HEK293 (cell line): ENCODE results near the gene TRIM27.

Experiments
- BCL11A ChIP-seq: fragments of 450-650 bp; formaldehyde crosslinking; IDR thresholded peaks from 2 replicates; pipeline ENCODE4 v1.5.1; 2016; ENCODE audit warnings: low read depth, missing biosample characterization, missing genetic modification characterization
- HOXA7 ChIP-seq: sonication (generic); formaldehyde crosslinking; IDR thresholded peaks from 2 replicates; pipeline ENCODE4 v1.8.1; 2022; ENCODE audit warnings: missing genetic modification reagents, borderline replicate concordance
- IKZF3 ChIP-seq: fragments of 450-650 bp; IDR thresholded peaks from 2 replicates; pipeline ENCODE4 v1.5.0; 2018; ENCODE audit warnings: missing biosample characterization, mild to moderate bottlenecking, missing genetic modification characterization, moderate library complexity
- ZNF529 ChIP-seq: fragments of 450-650 bp; formaldehyde crosslinking; IDR thresholded peaks from 2 replicates; pipeline ENCODE4 v1.5.1; 2017; ENCODE audit warnings: missing genetic modification characterization, missing biosample characterization; ENCODE audit not compliant: insufficient replicate concordance
- ZNF549 ChIP-seq: fragments of 450-650 bp; IDR thresholded peaks from 2 replicates; pipeline ENCODE4 v1.5.1; 2018; ENCODE audit warnings: missing biosample characterization, missing genetic modification characterization, mild to moderate bottlenecking, inconsistent platforms, moderate library complexity
- ZNF555 ChIP-seq: fragments of 450-650 bp; formaldehyde crosslinking; conservative IDR thresholded peaks from 2 replicates; pipeline ENCODE4 v1.5.1; 2017; ENCODE audit warnings: missing biosample characterization, mild to moderate bottlenecking, missing genetic modification characterization, inconsistent platforms
- ZNF621 ChIP-seq: fragments of 450-650 bp; formaldehyde crosslinking; IDR thresholded peaks from 2 replicates; pipeline ENCODE4 v1.5.1; 2017; ENCODE audit warnings: missing biosample characterization, missing genetic modification characterization
- ZNF768 ChIP-seq: fragments of 450-650 bp; formaldehyde crosslinking; IDR thresholded peaks from 2 replicates; pipeline ENCODE4 v1.5.1; 2018; ENCODE audit warnings: missing biosample characterization, mild to moderate bottlenecking, missing genetic modification characterization
- TF ChIP-seq, protein P1 (sequence below): fragments of 450-650 bp; formaldehyde crosslinking; IDR thresholded peaks from 2 replicates; pipeline ENCODE4 v1.5.1; 2016; ENCODE audit warnings: missing biosample characterization, missing genetic modification characterization, low read depth
- TF ChIP-seq, protein P2 (sequence below): fragments of 450-650 bp; formaldehyde crosslinking; IDR thresholded peaks from 2 replicates; pipeline ENCODE4 v1.5.1; 2016; ENCODE audit warnings: missing biosample characterization, missing genetic modification characterization
- TF ChIP-seq, protein P3 (sequence below): fragments of 450-650 bp; formaldehyde crosslinking; IDR thresholded peaks from 2 replicates; pipeline ENCODE4 v1.5.1; 2016; ENCODE audit warnings: missing biosample characterization, missing genetic modification characterization
- TF ChIP-seq, protein P4 (sequence below): fragments of 450-650 bp; formaldehyde crosslinking; IDR thresholded peaks from 2 replicates; pipeline ENCODE4 v1.5.1; 2016; ENCODE audit warnings: missing biosample characterization, missing genetic modification characterization
- TF ChIP-seq, protein P5 (sequence below): fragments of 450-650 bp; formaldehyde crosslinking; IDR thresholded peaks from 2 replicates; pipeline ENCODE4 v1.5.1; 2017; ENCODE audit warnings: missing biosample characterization, missing genetic modification characterization
- TF ChIP-seq, protein P6 (sequence below): fragments of 450-650 bp; formaldehyde crosslinking; IDR thresholded peaks from 2 replicates; pipeline ENCODE4 v1.5.1; 2016; ENCODE audit warnings: missing biosample characterization, missing genetic modification characterization

DNA sequence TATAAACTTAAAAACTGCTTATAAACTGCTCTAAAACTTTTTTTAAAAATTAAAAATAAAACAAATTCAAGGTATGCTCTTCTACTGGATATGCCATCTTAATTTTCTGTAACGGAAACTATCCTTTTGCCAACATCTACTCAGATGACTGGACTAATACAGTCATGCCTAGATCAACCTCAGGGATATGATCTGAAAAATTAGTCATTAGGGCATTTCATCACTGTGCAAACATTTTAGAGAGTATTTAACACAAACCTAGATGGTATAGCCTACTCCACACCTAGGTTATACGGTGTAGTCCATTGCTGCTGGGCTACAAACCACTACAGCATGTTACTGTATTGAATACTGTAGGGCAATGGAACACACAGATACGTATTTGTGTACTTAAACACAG is 64.8 kb downstream of the TRIM27 start:
- TF ChIP-seq BCL11A (tag by site-specific recombination) (no peak), ZNF621 (no peak), ZNF549 (tag by site-specific recombination) (no peak), ZNF768 (no peak), ZNF529 (tag by site-specific recombination) (no peak), HOXA7 (CRISPR knock-in tag) (no peak), IKZF3 (tag by site-specific recombination) (no peak), ZNF555 (tag by site-specific recombination) (no peak)
- TF ChIP-seq, protein P1, sequence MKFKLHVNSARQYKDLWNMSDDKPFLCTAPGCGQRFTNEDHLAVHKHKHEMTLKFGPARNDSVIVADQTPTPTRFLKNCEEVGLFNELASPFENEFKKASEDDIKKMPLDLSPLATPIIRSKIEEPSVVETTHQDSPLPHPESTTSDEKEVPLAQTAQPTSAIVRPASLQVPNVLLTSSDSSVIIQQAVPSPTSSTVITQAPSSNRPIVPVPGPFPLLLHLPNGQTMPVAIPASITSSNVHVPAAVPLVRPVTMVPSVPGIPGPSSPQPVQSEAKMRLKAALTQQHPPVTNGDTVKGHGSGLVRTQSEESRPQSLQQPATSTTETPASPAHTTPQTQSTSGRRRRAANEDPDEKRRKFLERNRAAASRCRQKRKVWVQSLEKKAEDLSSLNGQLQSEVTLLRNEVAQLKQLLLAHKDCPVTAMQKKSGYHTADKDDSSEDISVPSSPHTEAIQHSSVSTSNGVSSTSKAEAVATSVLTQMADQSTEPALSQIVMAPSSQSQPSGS (tag by site-specific recombination), result no peak
- TF ChIP-seq, protein P2, sequence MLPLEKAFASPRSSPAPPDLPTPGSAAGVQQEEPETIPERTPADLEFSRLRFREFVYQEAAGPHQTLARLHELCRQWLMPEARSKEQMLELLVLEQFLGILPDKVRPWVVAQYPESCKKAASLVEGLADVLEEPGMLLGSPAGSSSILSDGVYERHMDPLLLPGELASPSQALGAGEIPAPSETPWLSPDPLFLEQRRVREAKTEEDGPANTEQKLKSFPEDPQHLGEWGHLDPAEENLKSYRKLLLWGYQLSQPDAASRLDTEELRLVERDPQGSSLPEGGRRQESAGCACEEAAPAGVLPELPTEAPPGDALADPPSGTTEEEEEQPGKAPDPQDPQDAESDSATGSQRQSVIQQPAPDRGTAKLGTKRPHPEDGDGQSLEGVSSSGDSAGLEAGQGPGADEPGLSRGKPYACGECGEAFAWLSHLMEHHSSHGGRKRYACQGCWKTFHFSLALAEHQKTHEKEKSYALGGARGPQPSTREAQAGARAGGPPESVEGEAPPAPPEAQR (tag by site-specific recombination), result no peak
- TF ChIP-seq, protein P3, sequence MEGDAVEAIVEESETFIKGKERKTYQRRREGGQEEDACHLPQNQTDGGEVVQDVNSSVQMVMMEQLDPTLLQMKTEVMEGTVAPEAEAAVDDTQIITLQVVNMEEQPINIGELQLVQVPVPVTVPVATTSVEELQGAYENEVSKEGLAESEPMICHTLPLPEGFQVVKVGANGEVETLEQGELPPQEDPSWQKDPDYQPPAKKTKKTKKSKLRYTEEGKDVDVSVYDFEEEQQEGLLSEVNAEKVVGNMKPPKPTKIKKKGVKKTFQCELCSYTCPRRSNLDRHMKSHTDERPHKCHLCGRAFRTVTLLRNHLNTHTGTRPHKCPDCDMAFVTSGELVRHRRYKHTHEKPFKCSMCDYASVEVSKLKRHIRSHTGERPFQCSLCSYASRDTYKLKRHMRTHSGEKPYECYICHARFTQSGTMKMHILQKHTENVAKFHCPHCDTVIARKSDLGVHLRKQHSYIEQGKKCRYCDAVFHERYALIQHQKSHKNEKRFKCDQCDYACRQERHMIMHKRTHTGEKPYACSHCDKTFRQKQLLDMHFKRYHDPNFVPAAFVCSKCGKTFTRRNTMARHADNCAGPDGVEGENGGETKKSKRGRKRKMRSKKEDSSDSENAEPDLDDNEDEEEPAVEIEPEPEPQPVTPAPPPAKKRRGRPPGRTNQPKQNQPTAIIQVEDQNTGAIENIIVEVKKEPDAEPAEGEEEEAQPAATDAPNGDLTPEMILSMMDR, result no peak
- TF ChIP-seq, protein P4, sequence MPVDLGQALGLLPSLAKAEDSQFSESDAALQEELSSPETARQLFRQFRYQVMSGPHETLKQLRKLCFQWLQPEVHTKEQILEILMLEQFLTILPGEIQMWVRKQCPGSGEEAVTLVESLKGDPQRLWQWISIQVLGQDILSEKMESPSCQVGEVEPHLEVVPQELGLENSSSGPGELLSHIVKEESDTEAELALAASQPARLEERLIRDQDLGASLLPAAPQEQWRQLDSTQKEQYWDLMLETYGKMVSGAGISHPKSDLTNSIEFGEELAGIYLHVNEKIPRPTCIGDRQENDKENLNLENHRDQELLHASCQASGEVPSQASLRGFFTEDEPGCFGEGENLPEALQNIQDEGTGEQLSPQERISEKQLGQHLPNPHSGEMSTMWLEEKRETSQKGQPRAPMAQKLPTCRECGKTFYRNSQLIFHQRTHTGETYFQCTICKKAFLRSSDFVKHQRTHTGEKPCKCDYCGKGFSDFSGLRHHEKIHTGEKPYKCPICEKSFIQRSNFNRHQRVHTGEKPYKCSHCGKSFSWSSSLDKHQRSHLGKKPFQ, result no peak
- TF ChIP-seq, protein P5, sequence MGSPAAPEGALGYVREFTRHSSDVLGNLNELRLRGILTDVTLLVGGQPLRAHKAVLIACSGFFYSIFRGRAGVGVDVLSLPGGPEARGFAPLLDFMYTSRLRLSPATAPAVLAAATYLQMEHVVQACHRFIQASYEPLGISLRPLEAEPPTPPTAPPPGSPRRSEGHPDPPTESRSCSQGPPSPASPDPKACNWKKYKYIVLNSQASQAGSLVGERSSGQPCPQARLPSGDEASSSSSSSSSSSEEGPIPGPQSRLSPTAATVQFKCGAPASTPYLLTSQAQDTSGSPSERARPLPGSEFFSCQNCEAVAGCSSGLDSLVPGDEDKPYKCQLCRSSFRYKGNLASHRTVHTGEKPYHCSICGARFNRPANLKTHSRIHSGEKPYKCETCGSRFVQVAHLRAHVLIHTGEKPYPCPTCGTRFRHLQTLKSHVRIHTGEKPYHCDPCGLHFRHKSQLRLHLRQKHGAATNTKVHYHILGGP (tag by site-specific recombination), result no peak
- TF ChIP-seq, protein P6, sequence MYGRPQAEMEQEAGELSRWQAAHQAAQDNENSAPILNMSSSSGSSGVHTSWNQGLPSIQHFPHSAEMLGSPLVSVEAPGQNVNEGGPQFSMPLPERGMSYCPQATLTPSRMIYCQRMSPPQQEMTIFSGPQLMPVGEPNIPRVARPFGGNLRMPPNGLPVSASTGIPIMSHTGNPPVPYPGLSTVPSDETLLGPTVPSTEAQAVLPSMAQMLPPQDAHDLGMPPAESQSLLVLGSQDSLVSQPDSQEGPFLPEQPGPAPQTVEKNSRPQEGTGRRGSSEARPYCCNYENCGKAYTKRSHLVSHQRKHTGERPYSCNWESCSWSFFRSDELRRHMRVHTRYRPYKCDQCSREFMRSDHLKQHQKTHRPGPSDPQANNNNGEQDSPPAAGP (tag by site-specific recombination), result no peak
